Right lobe of liver (tissue), 4 donors: ENCODE data around the gene GFRA1.

Experiments used
- POLR2A ChIP-seq: fragments of 450-650 bp; IDR thresholded peaks from one replicate; pipeline ENCODE4 v1.6.1; 2017; ENCODE audit warnings: antibody characterized with exemption, mild to moderate bottlenecking
- TF ChIP-seq, protein P1 (sequence below), 4 donors: fragments of 200-600 bp in 3 of 4; fragments of 450-650 bp in 1 of 4; IDR thresholded peaks; one replicate each; pipeline versions ENCODE4 v1.5.1 to v1.8.0; 2016 to 2022; ENCODE audit warnings: antibody characterized with exemption in 4 of 4, mild to moderate bottlenecking in 2 of 4
- donor health status: DM: no; HTN: no; CAD: no.
- donor health status: DM: no; HTN: no; CAD: no.
- donor health status: DM: no; HTN: yes; CAD: no.

GRCh38 chr10:116055252-116055916 is 217.6 kb downstream of the GFRA1 start:
- no peak for TF ChIP-seq POLR2A
- TF ChIP-seq, protein P1, sequence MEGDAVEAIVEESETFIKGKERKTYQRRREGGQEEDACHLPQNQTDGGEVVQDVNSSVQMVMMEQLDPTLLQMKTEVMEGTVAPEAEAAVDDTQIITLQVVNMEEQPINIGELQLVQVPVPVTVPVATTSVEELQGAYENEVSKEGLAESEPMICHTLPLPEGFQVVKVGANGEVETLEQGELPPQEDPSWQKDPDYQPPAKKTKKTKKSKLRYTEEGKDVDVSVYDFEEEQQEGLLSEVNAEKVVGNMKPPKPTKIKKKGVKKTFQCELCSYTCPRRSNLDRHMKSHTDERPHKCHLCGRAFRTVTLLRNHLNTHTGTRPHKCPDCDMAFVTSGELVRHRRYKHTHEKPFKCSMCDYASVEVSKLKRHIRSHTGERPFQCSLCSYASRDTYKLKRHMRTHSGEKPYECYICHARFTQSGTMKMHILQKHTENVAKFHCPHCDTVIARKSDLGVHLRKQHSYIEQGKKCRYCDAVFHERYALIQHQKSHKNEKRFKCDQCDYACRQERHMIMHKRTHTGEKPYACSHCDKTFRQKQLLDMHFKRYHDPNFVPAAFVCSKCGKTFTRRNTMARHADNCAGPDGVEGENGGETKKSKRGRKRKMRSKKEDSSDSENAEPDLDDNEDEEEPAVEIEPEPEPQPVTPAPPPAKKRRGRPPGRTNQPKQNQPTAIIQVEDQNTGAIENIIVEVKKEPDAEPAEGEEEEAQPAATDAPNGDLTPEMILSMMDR (IDR thresholded peaks at IDR 0.05) = no peak
